SK-N-SH treated with all-trans-retinoic acid at 6 μM for 48 hours (cell line): ENCODE data around the gene MMAB.

ENCODE experiments used
- ATAC-seq: fragments of 200-7000 bp; cut with Tn5 transposase; 3 replicates; pipeline ENCODE4 v1.9.1; 2020; ENCODE audit warnings: mild to moderate bottlenecking, moderate library complexity
- ARNTL ChIP-seq: fragments of 450-650 bp; formaldehyde crosslinking; IDR thresholded peaks from 2 replicates; pipeline ENCODE4 v1.5.0; 2020; ENCODE audit warnings: low read depth, mild to moderate bottlenecking, moderate library complexity, borderline replicate concordance
- BACH2 ChIP-seq: fragments of 250-450 bp; sonication (Bioruptor Pico); IDR thresholded peaks from 2 replicates; pipeline ENCODE4 v1.9.0; 2021; ENCODE audit warnings: mild to moderate bottlenecking, borderline replicate concordance
- CREB5 ChIP-seq: fragments of 250-450 bp; sonication (Bioruptor Pico); IDR thresholded peaks from 2 replicates; pipeline ENCODE4 v1.5.1; 2020; ENCODE audit warnings: low read depth, mild to moderate bottlenecking, moderate library complexity
- CSDC2 ChIP-seq: fragments of 250-450 bp; sonication (Bioruptor Pico); IDR thresholded peaks from 2 replicates; pipeline ENCODE4 v1.5.0; 2020; ENCODE audit warnings: mild to moderate bottlenecking, moderate library complexity
- CSRNP3 ChIP-seq: fragments of 250-450 bp; sonication (Bioruptor Pico); IDR thresholded peaks from 2 replicates; pipeline ENCODE4 v1.5.1; 2021; ENCODE audit warnings: mild to moderate bottlenecking, moderate library complexity
- ESRRG ChIP-seq: fragments of 250-450 bp; sonication (Bioruptor Pico); IDR thresholded peaks from 2 replicates; pipeline ENCODE4 v1.6.1; 2021; ENCODE audit warnings: mild to moderate bottlenecking
- GLIS3 ChIP-seq: fragments of 250-450 bp; sonication (Bioruptor Pico); IDR thresholded peaks from 2 replicates; pipeline ENCODE4 v1.5.0; 2020; ENCODE audit warnings: mild to moderate bottlenecking, moderate library complexity
- OSR1 ChIP-seq: fragments of 250-450 bp; sonication (Bioruptor Pico); IDR thresholded peaks from 2 replicates; pipeline ENCODE4 v1.8.0; 2022; ENCODE audit warnings: moderate library complexity, mild to moderate bottlenecking, inconsistent platforms
- PATZ1 ChIP-seq: fragments of 250-450 bp; sonication (Bioruptor Pico); IDR thresholded peaks from 2 replicates; pipeline ENCODE4 v1.8.0; 2020; ENCODE audit warnings: mild to moderate bottlenecking, moderate library complexity, borderline replicate concordance
- RARB ChIP-seq: fragments of 250-450 bp; sonication (Bioruptor Pico); IDR thresholded peaks from 2 replicates; pipeline ENCODE4 v1.8.0; 2021; ENCODE audit warnings: mild to moderate bottlenecking, moderate library complexity
- TCF4 ChIP-seq: fragments of 250-450 bp; sonication (Bioruptor Pico); IDR thresholded peaks from 2 replicates; pipeline ENCODE4 v1.8.0; 2021; ENCODE audit warnings: mild to moderate bottlenecking, moderate library complexity, borderline replicate concordance
- TOX ChIP-seq: fragments of 250-450 bp; sonication (Bioruptor Pico); IDR thresholded peaks from 2 replicates; pipeline ENCODE4 v1.8.0; 2021; ENCODE audit warnings: mild to moderate bottlenecking, moderate library complexity, borderline replicate concordance
- TSHZ2 ChIP-seq: fragments of 250-450 bp; sonication (Bioruptor Pico); IDR thresholded peaks from 2 replicates; pipeline ENCODE4 v1.5.0; 2020; ENCODE audit warnings: mild to moderate bottlenecking, moderate library complexity
- ZC3H10 ChIP-seq: fragments of 250-450 bp; sonication (Bioruptor Pico); IDR thresholded peaks from 2 replicates; pipeline ENCODE4 v1.5.1; 2021; ENCODE audit warnings: mild to moderate bottlenecking, moderate library complexity
- ZFP3 ChIP-seq: fragments of 250-450 bp; sonication (Bioruptor Pico); IDR thresholded peaks from 2 replicates; pipeline ENCODE4 v1.5.0; 2020; ENCODE audit warnings: mild to moderate bottlenecking, moderate library complexity
- ZFP30 ChIP-seq: fragments of 450-650 bp; formaldehyde crosslinking; IDR thresholded peaks from 2 replicates; pipeline ENCODE4 v1.5.0; 2022; ENCODE audit warnings: mild to moderate bottlenecking, moderate library complexity
- ZNF565 ChIP-seq: fragments of 450-650 bp; formaldehyde crosslinking; conservative IDR thresholded peaks from 2 replicates; pipeline ENCODE4 v1.5.0; 2020; ENCODE audit warnings: low read depth, mild to moderate bottlenecking, moderate library complexity
- ZNF70 ChIP-seq: fragments of 450-650 bp; formaldehyde crosslinking; IDR thresholded peaks from 2 replicates; pipeline ENCODE4 v1.5.0; 2020; ENCODE audit warnings: mild to moderate bottlenecking, moderate library complexity
- ZNF8 ChIP-seq: fragments of 450-650 bp; formaldehyde crosslinking; IDR thresholded peaks from 2 replicates; pipeline ENCODE4 v1.5.0; 2020; ENCODE audit warnings: mild to moderate bottlenecking, moderate library complexity

Gene MMAB

GRCh38 chr12:109589691-109590245 lies 16.5 kb upstream of the MMAB start (continued):
- no peak for TF ChIP-seq CREB5

- no peak for ATAC-seq
- TF ChIP-seq TSHZ2 (CRISPR knock-in tag) (no peak), TOX (CRISPR knock-in tag) (no peak)
Measured at GRCh38 chr12:109589240-109589590, 15.9 kb upstream of the MMAB start.

- no peak for TF ChIP-seq ARNTL (CRISPR knock-in tag)
- no peak for TF ChIP-seq BACH2
- TF ChIP-seq ZNF8 (CRISPR knock-in tag), result no peak
- no peak for TF ChIP-seq ZC3H10 (CRISPR knock-in tag)
- TF ChIP-seq GLIS3, result no peak
- no peak for TF ChIP-seq ESRRG (CRISPR knock-in tag)
- no peak for TF ChIP-seq ZFP3 (CRISPR knock-in tag)
- no peak for ATAC-seq
Measured at GRCh38 chr12:109588461-109589239, 15.3 kb upstream of the MMAB start.

GRCh38 chr12:109587921-109588320 lies 14.6 kb upstream of the MMAB start:
- TF ChIP-seq BACH2, result no peak
- TF ChIP-seq TCF4 (CRISPR knock-in tag), result no peak
- no peak for TF ChIP-seq ARNTL (CRISPR knock-in tag)
- no peak for TF ChIP-seq ZNF8 (CRISPR knock-in tag)
- no peak for TF ChIP-seq CSDC2 (CRISPR knock-in tag)

GRCh38 chr12:109586385-109587296 lies 13.3 kb upstream of the MMAB start:
- TF ChIP-seq TCF4 (CRISPR knock-in tag), result no peak
- no peak for TF ChIP-seq ESRRG (CRISPR knock-in tag)
- TF ChIP-seq ZFP3 (CRISPR knock-in tag), result no peak
- TF ChIP-seq CREB5, result no peak
- TF ChIP-seq ZNF565 (CRISPR knock-in tag), result no peak
- no peak for TF ChIP-seq TOX (CRISPR knock-in tag)
- TF ChIP-seq ZNF70 (CRISPR knock-in tag), result no peak
- no peak for TF ChIP-seq ZNF8 (CRISPR knock-in tag)
- TF ChIP-seq ARNTL (CRISPR knock-in tag), result no peak
- TF ChIP-seq PATZ1 (CRISPR knock-in tag), result no peak
- no peak for TF ChIP-seq GLIS3
- TF ChIP-seq TSHZ2 (CRISPR knock-in tag), result no peak
- TF ChIP-seq RARB (CRISPR knock-in tag), result no peak
- TF ChIP-seq ZC3H10 (CRISPR knock-in tag), result no peak
- no peak for TF ChIP-seq CSDC2 (CRISPR knock-in tag)
- TF ChIP-seq BACH2, result no peak
- no peak for TF ChIP-seq CSRNP3 (CRISPR knock-in tag)
- no peak for TF ChIP-seq OSR1 (CRISPR knock-in tag)
- TF ChIP-seq ZFP30 (CRISPR knock-in tag), result no peak
- ATAC-seq, result no peak

More at GRCh38 chr12:109587921-109588320, 14.6 kb upstream of the MMAB start:
- ATAC-seq, result no peak
